Measurements from ENCODE around the gene VWA5B2.

GRCh38 chr3:184211718-184212117, 17.7 kb upstream of the VWA5B2 start:
- no peak for TF ChIP-seq EP300 (IDR thresholded peaks at IDR 0.05)
- no peak for TF ChIP-seq CTCF (IDR thresholded peaks at IDR 0.05)
